ENCODE data around the gene LIN9.

DNA sequence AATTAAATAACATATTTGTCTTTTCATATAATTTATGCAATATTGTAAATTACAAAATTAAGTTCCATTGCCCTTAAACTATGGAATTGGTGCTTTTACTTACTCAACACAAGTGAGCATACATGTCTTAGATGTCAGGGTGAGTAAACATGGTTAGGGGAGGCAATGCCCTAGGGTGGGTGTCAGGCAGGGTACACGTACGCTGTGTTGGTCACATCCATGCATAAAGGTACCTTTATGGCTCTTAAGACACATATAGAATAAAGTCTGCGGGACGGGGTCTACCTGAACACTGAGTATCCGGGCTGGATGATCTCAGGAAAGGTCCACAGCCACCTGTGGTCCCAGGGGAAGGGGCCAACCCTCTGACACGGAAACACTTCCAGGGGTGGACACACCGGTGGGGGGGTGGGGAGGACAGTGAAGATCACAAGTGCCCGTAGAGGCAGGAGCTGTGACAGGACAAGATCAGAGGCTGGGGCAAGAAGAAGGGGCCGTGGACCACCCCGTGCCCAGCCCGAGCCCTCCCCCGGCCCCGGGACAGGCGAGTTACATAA lies 720 bp downstream of the LIN9 start:
- TF ChIP-seq, protein P1, sequence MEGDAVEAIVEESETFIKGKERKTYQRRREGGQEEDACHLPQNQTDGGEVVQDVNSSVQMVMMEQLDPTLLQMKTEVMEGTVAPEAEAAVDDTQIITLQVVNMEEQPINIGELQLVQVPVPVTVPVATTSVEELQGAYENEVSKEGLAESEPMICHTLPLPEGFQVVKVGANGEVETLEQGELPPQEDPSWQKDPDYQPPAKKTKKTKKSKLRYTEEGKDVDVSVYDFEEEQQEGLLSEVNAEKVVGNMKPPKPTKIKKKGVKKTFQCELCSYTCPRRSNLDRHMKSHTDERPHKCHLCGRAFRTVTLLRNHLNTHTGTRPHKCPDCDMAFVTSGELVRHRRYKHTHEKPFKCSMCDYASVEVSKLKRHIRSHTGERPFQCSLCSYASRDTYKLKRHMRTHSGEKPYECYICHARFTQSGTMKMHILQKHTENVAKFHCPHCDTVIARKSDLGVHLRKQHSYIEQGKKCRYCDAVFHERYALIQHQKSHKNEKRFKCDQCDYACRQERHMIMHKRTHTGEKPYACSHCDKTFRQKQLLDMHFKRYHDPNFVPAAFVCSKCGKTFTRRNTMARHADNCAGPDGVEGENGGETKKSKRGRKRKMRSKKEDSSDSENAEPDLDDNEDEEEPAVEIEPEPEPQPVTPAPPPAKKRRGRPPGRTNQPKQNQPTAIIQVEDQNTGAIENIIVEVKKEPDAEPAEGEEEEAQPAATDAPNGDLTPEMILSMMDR (IDR thresholded peaks at IDR 0.05) = no peak
- TF ChIP-seq POLR2AphosphoS5 (IDR thresholded peaks at IDR 0.05) = no peak
- TF ChIP-seq POLR2A (IDR thresholded peaks at IDR 0.05) = no peak

Measured in sigmoid colon (tissue), 4 donors.